Measurements from ENCODE around the gene MICOS13.

Gene MICOS13

GRCh38 chr19:5718037-5718578 is 37.8 kb upstream of the MICOS13 start:
- H3K4me3 ChIP-seq (ENCODE audit: control insufficient read depth, low read depth, low read length): peak overlapping the region; percentile 95
- TF ChIP-seq, protein P1, sequence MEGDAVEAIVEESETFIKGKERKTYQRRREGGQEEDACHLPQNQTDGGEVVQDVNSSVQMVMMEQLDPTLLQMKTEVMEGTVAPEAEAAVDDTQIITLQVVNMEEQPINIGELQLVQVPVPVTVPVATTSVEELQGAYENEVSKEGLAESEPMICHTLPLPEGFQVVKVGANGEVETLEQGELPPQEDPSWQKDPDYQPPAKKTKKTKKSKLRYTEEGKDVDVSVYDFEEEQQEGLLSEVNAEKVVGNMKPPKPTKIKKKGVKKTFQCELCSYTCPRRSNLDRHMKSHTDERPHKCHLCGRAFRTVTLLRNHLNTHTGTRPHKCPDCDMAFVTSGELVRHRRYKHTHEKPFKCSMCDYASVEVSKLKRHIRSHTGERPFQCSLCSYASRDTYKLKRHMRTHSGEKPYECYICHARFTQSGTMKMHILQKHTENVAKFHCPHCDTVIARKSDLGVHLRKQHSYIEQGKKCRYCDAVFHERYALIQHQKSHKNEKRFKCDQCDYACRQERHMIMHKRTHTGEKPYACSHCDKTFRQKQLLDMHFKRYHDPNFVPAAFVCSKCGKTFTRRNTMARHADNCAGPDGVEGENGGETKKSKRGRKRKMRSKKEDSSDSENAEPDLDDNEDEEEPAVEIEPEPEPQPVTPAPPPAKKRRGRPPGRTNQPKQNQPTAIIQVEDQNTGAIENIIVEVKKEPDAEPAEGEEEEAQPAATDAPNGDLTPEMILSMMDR (conservative IDR thresholded peaks at IDR 0.05; ENCODE audit: control insufficient read depth, insufficient read depth, low read depth, low read length): no peak
- DNase-seq (ENCODE audit: low read depth): peak; percentile 53

- H3K4me3 ChIP-seq (ENCODE audit: control insufficient read depth, low read depth, low read length): no peak overlapping the region
- DNase-seq (ENCODE audit: low read depth): no peak
- TF ChIP-seq, protein P1 (conservative IDR thresholded peaks at IDR 0.05; ENCODE audit: control insufficient read depth, insufficient read depth, low read depth, low read length): no peak
These were observed 37.1 kb upstream of the MICOS13 start for GRCh38 chr19:5717215-5717935.

DNA sequence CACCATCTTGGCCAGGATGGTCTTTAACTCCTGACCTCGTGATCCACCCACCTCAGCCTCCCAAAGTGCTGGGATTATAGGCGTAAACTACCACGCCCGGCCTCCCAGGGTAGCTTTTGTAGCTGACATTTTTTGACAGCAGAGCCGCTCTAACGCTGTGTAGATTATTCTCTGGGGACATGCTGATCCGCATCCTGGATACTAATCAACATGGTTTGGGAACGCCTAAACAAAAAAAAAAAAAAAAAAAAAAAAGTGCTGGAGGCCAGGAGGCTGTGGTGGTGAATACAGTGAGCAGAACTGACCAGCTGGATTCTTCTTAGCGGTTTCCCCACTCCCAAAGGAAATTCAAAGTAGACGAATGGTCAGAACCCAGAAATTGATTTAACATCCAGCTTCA is 34.5 kb upstream of the MICOS13 start:
- TF ChIP-seq, protein P1 (conservative IDR thresholded peaks at IDR 0.05; ENCODE audit: control insufficient read depth, insufficient read depth, low read depth, low read length): no peak
- H3K4me3 ChIP-seq (ENCODE audit: control insufficient read depth, low read depth, low read length): no peak overlapping the region
- peak; percentile 34 for DNase-seq (ENCODE audit: low read depth)

- no peak overlapping the region for H3K4me3 ChIP-seq (ENCODE audit: control insufficient read depth, low read depth, low read length)
- no peak for DNase-seq (ENCODE audit: low read depth)
- TF ChIP-seq, protein P1 (conservative IDR thresholded peaks at IDR 0.05; ENCODE audit: control insufficient read depth, insufficient read depth, low read depth, low read length): no peak
These were observed 32.9 kb upstream of the MICOS13 start for GRCh38 chr19:5713228-5713627.

DNA sequence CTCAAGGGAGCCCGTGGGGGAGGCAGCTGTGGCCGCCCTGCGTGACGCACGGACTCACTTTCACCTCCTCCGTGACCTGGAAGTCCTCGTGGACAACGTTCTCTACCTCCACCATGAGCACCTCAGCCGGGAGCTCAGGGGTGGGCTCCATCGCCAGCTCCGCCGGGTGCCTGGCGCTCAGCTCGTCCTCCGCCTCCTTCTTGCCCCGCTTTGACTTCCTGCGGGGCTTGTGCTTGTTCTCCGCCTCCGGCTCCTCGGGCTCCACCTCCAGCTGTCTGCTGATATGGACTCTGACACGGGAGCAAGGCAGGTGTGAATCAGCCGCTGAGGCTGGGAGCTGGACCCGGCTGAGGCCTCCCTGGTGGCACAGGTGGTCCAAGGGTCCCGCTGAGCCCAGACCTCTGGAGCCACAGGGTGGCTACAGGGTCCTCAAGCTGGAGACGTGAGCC is 31.4 kb upstream of the MICOS13 start:
- no peak overlapping the region for H3K4me3 ChIP-seq (ENCODE audit: control insufficient read depth, low read depth, low read length)
- no peak for DNase-seq (ENCODE audit: low read depth)
- TF ChIP-seq, protein P1 (conservative IDR thresholded peaks at IDR 0.05; ENCODE audit: control insufficient read depth, insufficient read depth, low read depth, low read length): no peak

DNA sequence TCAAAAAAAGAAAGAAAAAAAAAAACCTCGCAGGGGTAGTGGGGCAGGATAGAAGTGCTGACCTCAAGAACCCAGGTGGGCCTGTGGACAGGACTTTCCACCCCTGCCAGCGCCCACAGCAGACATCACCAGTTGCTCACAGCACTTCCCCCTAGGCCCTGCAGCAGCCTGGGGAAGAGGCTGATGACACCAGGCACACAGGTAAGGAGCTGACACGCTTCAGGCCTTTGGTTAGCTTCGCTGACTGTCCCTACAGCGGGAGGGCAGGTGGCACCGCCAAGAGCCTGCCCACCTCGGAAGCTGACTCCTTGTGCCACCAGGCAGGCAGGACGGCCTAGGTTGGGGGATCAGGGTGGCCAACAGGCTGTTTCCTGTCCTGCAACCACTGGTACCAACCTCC is 30.7 kb upstream of the MICOS13 start:
- no peak for DNase-seq (ENCODE audit: low read depth)
- no peak overlapping the region for H3K4me3 ChIP-seq (ENCODE audit: control insufficient read depth, low read depth, low read length)
- TF ChIP-seq, protein P1 (conservative IDR thresholded peaks at IDR 0.05; ENCODE audit: control insufficient read depth, insufficient read depth, low read depth, low read length): no peak

Data from fibroblast of mammary gland (primary cell).